Choroid plexus epithelial cell (primary cell): ENCODE measurements around the gene STAB1.

Experiments
- DNase-seq: peaks from one replicate; pipeline ENCODE4 v3.0.0-alpha.2; 2010; ENCODE audit warnings: low read depth
- H3K4me3 ChIP-seq: 2 replicates; pipeline ENCODE4 v1.5.1; 2011; ENCODE audit warnings: low read depth, mild to moderate bottlenecking, control low read depth, low read length, moderate library complexity
- CTCF ChIP-seq: conservative IDR thresholded peaks from 2 replicates; pipeline ENCODE4 v1.5.1; 2011; ENCODE audit warnings: low read depth, mild to moderate bottlenecking, control low read depth, inconsistent platforms, low read length, moderate library complexity

Gene STAB1

GRCh38 chr3:52512105-52512504, 17.0 kb downstream of the STAB1 start:
- DNase-seq, result no peak
- no peak overlapping the region for H3K4me3 ChIP-seq
- TF ChIP-seq CTCF, result no peak

GRCh38 chr3:52512727-52513126, 17.6 kb downstream of the STAB1 start:
- H3K4me3 ChIP-seq, result no peak overlapping the region
- no peak for TF ChIP-seq CTCF
- no peak for DNase-seq

GRCh38 chr3:52513281-52513680, 18.1 kb downstream of the STAB1 start:
- TF ChIP-seq CTCF, result no peak
- DNase-seq, result no peak
- H3K4me3 ChIP-seq, result no peak overlapping the region

- DNase-seq, result no peak
- TF ChIP-seq CTCF, result no peak
- no peak overlapping the region for H3K4me3 ChIP-seq
Measured at GRCh38 chr3:52514576-52514975, 19.4 kb downstream of the STAB1 start.

GRCh38 chr3:52515192-52515591, 20.1 kb downstream of the STAB1 start:
- DNase-seq, result no peak
- no peak for TF ChIP-seq CTCF
- H3K4me3 ChIP-seq, result no peak overlapping the region

GRCh38 chr3:52516509-52517195, 21.5 kb downstream of the STAB1 start:
- no peak for DNase-seq
- no peak for TF ChIP-seq CTCF
- H3K4me3 ChIP-seq, result no peak overlapping the region
